Hepatocyte (in vitro differentiated cells): Measurements from ENCODE around the gene CCDC106. TPM values are rescaled to one million over a fixed set of nuclear protein-coding genes. Genes with fewer than 3 reads are reported as not detected.

ENCODE experiments used
- DNase-seq: peaks from one replicate; pipeline ENCODE4 v3.0.0-alpha.2; 2016; ENCODE audit warnings: low spot score
- H2AFZ ChIP-seq: fragments of 200-600 bp; sonication (generic); 2 replicates; pipeline ENCODE4 v1.6.0; 2016; ENCODE audit warnings: antibody characterized with exemption, mild to moderate bottlenecking
- H3K27ac ChIP-seq: fragments of 200-600 bp; sonication (generic); 2 replicates; pipeline ENCODE4 v1.5.1; 2016; ENCODE audit warnings: mild to moderate bottlenecking
- H3K27me3 ChIP-seq: fragments of 200-600 bp; sonication (generic); 2 replicates; pipeline ENCODE4 v1.6.1; 2016
- H3K36me3 ChIP-seq: fragments of 200-600 bp; sonication (generic); replicated peaks from 2 replicates; pipeline ENCODE4 v1.5.1; 2016; ENCODE audit warnings: low read depth; ENCODE audit not compliant: insufficient read depth
- H3K4me1 ChIP-seq: fragments of 200-600 bp; sonication (generic); 2 replicates; pipeline ENCODE4 v1.5.1; 2016; ENCODE audit warnings: mild to moderate bottlenecking, moderate library complexity; ENCODE audit not compliant: insufficient read depth
- H3K4me2 ChIP-seq: fragments of 200-600 bp; sonication (generic); 2 replicates; pipeline ENCODE4 v1.6.0; 2016
- H3K4me3 ChIP-seq: fragments of 200-600 bp; sonication (generic); 2 replicates; pipeline ENCODE4 v1.5.1; 2016; ENCODE audit warnings: mild to moderate bottlenecking
- H3K79me2 ChIP-seq: fragments of 200-600 bp; sonication (generic); 2 replicates; pipeline ENCODE4 v1.6.0; 2017; ENCODE audit warnings: mild to moderate bottlenecking
- H3K9me2 ChIP-seq: fragments of 200-600 bp; sonication (generic); replicated peaks from 2 replicates; pipeline ENCODE4 v1.6.0; 2017; ENCODE audit warnings: mild to moderate bottlenecking; ENCODE audit not compliant: insufficient read depth
- H3K9me3 ChIP-seq: fragments of 200-600 bp; sonication (generic); 2 replicates; pipeline ENCODE4 v1.5.1; 2016; ENCODE audit warnings: low read depth, mild to moderate bottlenecking
- H4K20me1 ChIP-seq: fragments of 200-600 bp; sonication (generic); 2 replicates; pipeline ENCODE4 v1.6.0; 2016; ENCODE audit warnings: mild to moderate bottlenecking; ENCODE audit not compliant: insufficient read depth, poor library complexity, severe bottlenecking
- EZH2 ChIP-seq: fragments of 200-600 bp; sonication (generic); IDR thresholded peaks from 2 replicates; pipeline ENCODE4 v1.6.1; 2016; ENCODE audit warnings: antibody characterized with exemption, mild to moderate bottlenecking, borderline replicate concordance
- EZH2phosphoT487 ChIP-seq: fragments of 200-600 bp; sonication (generic); IDR thresholded peaks from one replicate; pipeline ENCODE4 v1.6.1; 2018; ENCODE audit warnings: antibody characterized with exemption, mild to moderate bottlenecking, low read depth, moderate library complexity; ENCODE audit not compliant: unreplicated experiment, severe bottlenecking
- WGBS: methylation state at CpG from one replicate; pipeline ENCODE4 v1.1.6; 2016; ENCODE audit warnings: low lambda C conversion rate; ENCODE audit errors: missing lambda C conversion rate; 5-methylcytosine and 5-hydroxymethylcytosine counted together
- polyA plus RNA-seq: library from polyadenylated mRNA; unstranded; fragments of >200 nt; fragmentation: Nextera tagmentation; extraction: Ambion mirVana; gene quantifications from 2 replicates; pipeline ENCODE4 v1.2.1, GENCODE V29; 2016
- total RNA-seq: library from RNA; depleted of rRNA; stranded (reverse); fragments of >200 nt; gene quantifications from 2 replicates; pipeline ENCODE4 v1.2.3, GENCODE V29; 2014
- TF ChIP-seq, protein P1 (sequence below): fragments of 200-600 bp; sonication (generic); IDR thresholded peaks from 2 replicates; pipeline ENCODE4 v1.5.1; 2016; ENCODE audit warnings: antibody characterized with exemption, mild to moderate bottlenecking; ENCODE audit not compliant: poor library complexity

The CCDC106 gene
- total and polyA plus RNA-seq, 2 experiments from 2014 or later: 18.3 to 31.7 TPM

DNA sequence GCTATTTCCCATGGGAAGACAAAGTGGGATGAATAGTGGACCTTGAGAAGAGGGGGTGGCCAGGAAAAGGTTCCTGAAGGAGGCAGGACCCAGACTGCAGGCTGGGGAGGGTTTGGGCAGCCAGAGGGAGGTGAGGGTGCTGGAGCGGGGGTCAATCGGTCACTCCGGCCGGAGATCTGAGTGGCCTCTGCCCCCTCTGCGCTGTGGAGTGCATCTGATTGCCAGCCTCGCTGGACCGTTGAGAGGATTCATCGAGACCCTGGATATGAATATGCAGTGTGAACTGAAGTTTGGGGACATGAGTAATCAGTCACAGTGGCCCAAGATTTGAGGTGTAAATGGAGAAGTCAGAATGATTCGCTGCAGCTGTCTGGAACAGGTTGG, 12.7 kb upstream of the CCDC106 start:
- DNase-seq: no peak
- Histone ChIP-seq H3K36me3 (no peaks in the 10 kb centered on the region), H3K4me3 (peak overlapping the region; percentile 72), H3K27me3 (no peaks in the 10 kb centered on the region), H3K79me2 (peaks cover 57% of the 10 kb centered on the region), H3K9me3 (no peaks in the 10 kb centered on the region), H3K4me1 (peaks cover 15% of the 10 kb centered on the region), H3K27ac (peak overlapping the region; percentile 96), H3K4me2 (peak overlapping the region; percentile 90), H2AFZ (no peak overlapping the region), H4K20me1 (no peaks in the 10 kb centered on the region), H3K9me2 (no peaks in the 10 kb centered on the region)
- TF ChIP-seq EZH2 (no peak), EZH2phosphoT487 (no peak)
- TF ChIP-seq, protein P1, sequence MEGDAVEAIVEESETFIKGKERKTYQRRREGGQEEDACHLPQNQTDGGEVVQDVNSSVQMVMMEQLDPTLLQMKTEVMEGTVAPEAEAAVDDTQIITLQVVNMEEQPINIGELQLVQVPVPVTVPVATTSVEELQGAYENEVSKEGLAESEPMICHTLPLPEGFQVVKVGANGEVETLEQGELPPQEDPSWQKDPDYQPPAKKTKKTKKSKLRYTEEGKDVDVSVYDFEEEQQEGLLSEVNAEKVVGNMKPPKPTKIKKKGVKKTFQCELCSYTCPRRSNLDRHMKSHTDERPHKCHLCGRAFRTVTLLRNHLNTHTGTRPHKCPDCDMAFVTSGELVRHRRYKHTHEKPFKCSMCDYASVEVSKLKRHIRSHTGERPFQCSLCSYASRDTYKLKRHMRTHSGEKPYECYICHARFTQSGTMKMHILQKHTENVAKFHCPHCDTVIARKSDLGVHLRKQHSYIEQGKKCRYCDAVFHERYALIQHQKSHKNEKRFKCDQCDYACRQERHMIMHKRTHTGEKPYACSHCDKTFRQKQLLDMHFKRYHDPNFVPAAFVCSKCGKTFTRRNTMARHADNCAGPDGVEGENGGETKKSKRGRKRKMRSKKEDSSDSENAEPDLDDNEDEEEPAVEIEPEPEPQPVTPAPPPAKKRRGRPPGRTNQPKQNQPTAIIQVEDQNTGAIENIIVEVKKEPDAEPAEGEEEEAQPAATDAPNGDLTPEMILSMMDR: no peak
- 15% methylated on average over 9 of the region's 9 CpGs for WGBS

GRCh38 chr19:55635856-55636440, 12.1 kb upstream of the CCDC106 start:
- Histone ChIP-seq H3K79me2 (peaks cover 59% of the 10 kb centered on the region), H3K27me3 (no peaks in the 10 kb centered on the region), H4K20me1 (no peaks in the 10 kb centered on the region), H3K4me2 (peak overlapping the region; percentile 90), H3K9me3 (no peaks in the 10 kb centered on the region), H3K4me3 (peak overlapping the region; percentile 72), H3K27ac (peak overlapping the region; percentile 96), H3K4me1 (peaks cover 18% of the 10 kb centered on the region), H3K36me3 (no peaks in the 10 kb centered on the region), H2AFZ (no peak overlapping the region), H3K9me2 (no peaks in the 10 kb centered on the region)
- TF ChIP-seq, protein P1: no peak
- TF ChIP-seq EZH2 (no peak), EZH2phosphoT487 (no peak)
- no peak for DNase-seq
- WGBS: 78% methylated on average over 7 of the region's 7 CpGs

DNA sequence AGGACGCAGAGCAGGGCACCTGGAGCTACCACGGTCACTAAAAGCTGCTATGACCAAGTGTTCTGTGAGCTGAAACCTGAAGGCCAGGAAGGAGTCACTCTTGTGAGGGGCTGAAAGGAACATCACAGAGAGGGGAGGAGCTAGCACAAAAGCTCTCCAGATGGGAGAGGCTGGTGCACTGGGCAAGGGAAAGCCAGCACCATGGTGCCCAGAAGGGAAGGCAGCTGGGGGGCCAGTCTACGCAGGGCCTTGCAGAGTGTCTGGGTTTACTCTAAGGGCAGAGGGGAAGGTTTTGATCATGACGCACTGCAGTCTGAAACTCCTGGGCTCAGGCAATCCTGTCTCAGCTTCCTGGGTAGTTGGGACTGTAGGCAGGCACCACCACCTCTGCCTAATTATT, 11.3 kb upstream of the CCDC106 start:
- no peaks in the 10 kb centered on the region for H3K36me3 ChIP-seq
- DNase-seq: no peak
- no peaks in the 10 kb centered on the region for H3K9me2 ChIP-seq
- H3K27ac ChIP-seq: no peak overlapping the region
- H2AFZ ChIP-seq: no peak overlapping the region
- no peaks in the 10 kb centered on the region for H3K9me3 ChIP-seq
- peak overlapping the region; percentile 90 for H3K4me2 ChIP-seq
- no peak overlapping the region for H3K4me3 ChIP-seq
- peaks cover 18% of the 10 kb centered on the region for H3K4me1 ChIP-seq
- H3K79me2 ChIP-seq: peaks cover 59% of the 10 kb centered on the region
- WGBS: 92% methylated on average over 4 of the region's 4 CpGs
- TF ChIP-seq EZH2phosphoT487 (no peak), EZH2 (no peak)
- TF ChIP-seq, protein P1: no peak
- no peaks in the 10 kb centered on the region for H3K27me3 ChIP-seq
- no peaks in the 10 kb centered on the region for H4K20me1 ChIP-seq

DNA sequence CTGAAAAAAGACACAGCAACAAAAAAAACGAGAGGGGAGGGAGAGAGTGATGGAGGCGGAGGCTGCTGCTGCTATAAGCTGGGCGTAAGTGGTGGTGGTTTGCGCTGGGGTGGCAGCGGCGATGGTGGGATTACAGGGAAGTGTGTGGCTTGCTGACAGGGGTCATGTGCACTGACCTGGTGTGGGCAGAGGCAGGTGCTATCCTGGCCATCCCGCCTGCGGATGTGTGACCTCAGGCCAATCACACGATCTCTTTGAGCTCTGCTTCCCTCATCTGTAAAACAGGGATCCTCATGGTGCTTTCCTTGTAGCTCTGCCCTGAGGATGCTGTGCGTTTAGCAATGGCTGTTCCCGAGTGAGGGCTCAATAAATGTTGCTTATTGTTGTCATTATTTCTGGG, 10.5 kb upstream of the CCDC106 start:
- Histone ChIP-seq H4K20me1 (no peaks in the 10 kb centered on the region), H3K9me2 (no peaks in the 10 kb centered on the region), H3K4me3 (no peak overlapping the region), H3K27me3 (no peaks in the 10 kb centered on the region), H3K4me1 (peaks cover 18% of the 10 kb centered on the region), H3K9me3 (no peaks in the 10 kb centered on the region), H2AFZ (no peak overlapping the region), H3K36me3 (no peaks in the 10 kb centered on the region), H3K4me2 (no peak overlapping the region), H3K79me2 (peaks cover 64% of the 10 kb centered on the region), H3K27ac (no peak overlapping the region)
- TF ChIP-seq, protein P1: no peak
- TF ChIP-seq EZH2phosphoT487: no peak
- no peak for TF ChIP-seq EZH2
- DNase-seq: no peak
- 87% methylated on average over 11 of the region's 11 CpGs for WGBS
